ENCODE data around the gene ZNF627.

- TF ChIP-seq EP300 (IDR thresholded peaks at IDR 0.05) (no peak), CTCF (IDR thresholded peaks at IDR 0.05) (no peak)
Observed at GRCh38 chr19:11656535-11656934, 59.3 kb downstream of the ZNF627 start.

Measured in tibial nerve (tissue), 4 donors.